Mammary epithelial cell (primary cell): ENCODE measurements around the gene RMDN2.

Experiments used
- CTCF ChIP-seq, 2 donors: IDR thresholded peaks in 1 of 2; conservative IDR thresholded peaks in 1 of 2; 2 replicates each; pipeline ENCODE4 v1.5.1; 2011 to 2012; ENCODE audit warnings: inconsistent platforms in 2 of 2, low read length in 2 of 2, mild to moderate bottlenecking in 2 of 2, control low read depth in 1 of 2, low read depth in 1 of 2; ENCODE audit not compliant: insufficient read depth in 1 of 2; ENCODE audit errors: extremely low read depth in 1 of 2
- EZH2 ChIP-seq: IDR thresholded peaks from 2 replicates; pipeline ENCODE4 v1.6.1; 2012; ENCODE audit warnings: low read length, inconsistent platforms, borderline replicate concordance

- no peak for TF ChIP-seq EZH2
- no peak for TF ChIP-seq CTCF (conservative IDR thresholded peaks at IDR 0.05 in 1 of 2, IDR thresholded peaks at IDR 0.05 in 1 of 2; ENCODE audit: extremely low read depth in 1 of 2, insufficient read depth in 1 of 2, low read depth in 1 of 2, low read length in 2 of 2)
Observed at GRCh38 chr2:37915773-37916172, 9.3 kb upstream of the RMDN2 start.
